Right ventricle myocardium superior (tissue), 1 donor: ENCODE measurements around the gene MTUS2. TPM values are rescaled to one million over a fixed set of nuclear protein-coding genes. Genes with fewer than 3 reads are reported as not detected.

Source experiments
- ATAC-seq: fragments of 200-7000 bp; cut with Tn5 transposase; one replicate; pipeline ENCODE4 v1.9.1; 2020; ENCODE audit warnings: mild to moderate bottlenecking; ENCODE audit not compliant: poor library complexity
- DNase-seq: peaks from one replicate; pipeline ENCODE4 v3.0.0-alpha.2; 2020
- intact Hi-C: fragments of 100-400 bp; cut with DNase I; formaldehyde crosslinking; loops from one replicate; pipeline ENCODE4 v1.11.2; 2022
- total RNA-seq: library from RNA; stranded (reverse); fragmentation: NEBNext Ultra II Directional; extraction: Animal tissue kit (Norgen Biotek cat#: 25700); gene quantifications from one replicate; pipeline ENCODE4 v1.2.1, GENCODE V29; 2021
- donor health status: DM: no; HTN: yes; CAD: no; lungs with severe emphysema.

The MTUS2 gene
- total RNA-seq, 1 donor from 2014 or later: 118 TPM

GRCh38 chr13:29527916-29528315, 707.8 kb downstream of the MTUS2 start:
- intact Hi-C loops: no loop called here
- DNase-seq (no peak), ATAC-seq (no peak)

DNA sequence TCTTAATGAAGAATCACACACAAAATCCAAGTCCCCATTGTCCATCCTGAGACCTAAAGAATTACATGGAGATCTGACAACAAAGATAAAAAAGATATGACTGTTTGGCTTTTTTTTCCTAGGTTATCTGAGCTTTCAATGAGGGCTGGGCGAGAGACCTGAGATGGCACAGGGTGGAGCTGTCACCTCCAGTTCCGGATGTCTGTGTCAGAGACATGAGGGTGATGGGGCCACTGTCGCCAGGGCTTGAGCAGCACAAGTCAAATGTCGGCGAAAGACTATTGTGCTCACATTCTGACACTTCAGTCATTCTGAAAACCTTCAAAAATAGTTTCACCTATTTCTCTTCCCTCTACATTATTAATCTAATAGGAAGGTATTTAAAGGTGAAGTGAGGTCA, 709.6 kb downstream of the MTUS2 start:
- intact Hi-C loops: no loop called here
- no peak for DNase-seq
- ATAC-seq: no peak

- DNase-seq: no peak
- intact Hi-C loops: no loop called here
- no peak for ATAC-seq
Measured at GRCh38 chr13:29530901-29531300, 710.8 kb downstream of the MTUS2 start.

- no peak for ATAC-seq
- no peak for DNase-seq
- intact Hi-C loops: no loop called here
Measured at GRCh38 chr13:29532116-29532515, 712.0 kb downstream of the MTUS2 start.

DNA sequence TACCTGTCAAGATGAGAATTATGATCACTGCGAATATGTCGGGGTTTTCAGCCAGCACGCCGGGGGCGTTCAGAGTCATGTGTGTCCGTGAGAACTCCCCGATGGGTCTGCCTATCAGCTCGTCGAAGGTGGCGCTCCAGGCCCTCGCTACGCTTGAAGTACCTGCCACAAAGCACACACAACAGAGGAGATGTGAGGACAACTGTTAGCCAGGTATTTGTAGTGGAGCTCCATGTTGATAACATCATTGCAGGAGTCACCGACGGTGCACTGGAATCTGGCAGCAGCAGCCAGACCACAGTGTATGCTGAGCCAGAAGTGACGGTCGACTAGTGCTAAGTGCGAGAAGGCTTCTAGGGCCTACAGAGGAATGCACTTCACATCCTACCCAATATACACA, 712.7 kb downstream of the MTUS2 start:
- intact Hi-C loops: no loop called here
- no peak for ATAC-seq
- no peak for DNase-seq

DNA sequence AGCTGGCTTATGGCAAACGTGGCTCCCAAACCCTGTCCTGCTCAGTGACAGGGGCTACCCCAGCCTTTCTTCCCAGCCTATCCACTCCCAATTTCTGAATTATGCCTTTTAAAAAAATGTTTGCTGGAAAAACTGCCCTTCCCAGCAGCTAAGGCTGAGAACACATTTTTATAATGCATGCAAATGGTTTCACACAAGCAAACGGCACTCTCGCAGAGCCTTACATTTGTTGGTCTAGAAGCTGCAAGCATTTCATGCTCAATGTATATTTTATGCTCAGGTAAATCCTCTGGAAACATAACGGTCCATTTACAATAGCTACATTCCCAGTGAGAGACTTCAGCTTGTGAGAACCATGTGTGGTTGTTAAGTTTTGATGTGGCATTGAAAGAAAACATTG, 713.9 kb downstream of the MTUS2 start:
- intact Hi-C loops: no loop called here
- DNase-seq (no peak), ATAC-seq (no peak)

- DNase-seq (no peak), ATAC-seq (no peak)
- intact Hi-C loops: no loop called here
Measured at GRCh38 chr13:29535663-29536655, 715.8 kb downstream of the MTUS2 start.

GRCh38 chr13:29536853-29537252, 716.7 kb downstream of the MTUS2 start:
- intact Hi-C loops: no loop called here
- ATAC-seq (no peak), DNase-seq (no peak)

- intact Hi-C loops: no loop called here
- DNase-seq: no peak
- ATAC-seq: no peak
Measured at GRCh38 chr13:29537736-29538651, 717.9 kb downstream of the MTUS2 start.

DNA sequence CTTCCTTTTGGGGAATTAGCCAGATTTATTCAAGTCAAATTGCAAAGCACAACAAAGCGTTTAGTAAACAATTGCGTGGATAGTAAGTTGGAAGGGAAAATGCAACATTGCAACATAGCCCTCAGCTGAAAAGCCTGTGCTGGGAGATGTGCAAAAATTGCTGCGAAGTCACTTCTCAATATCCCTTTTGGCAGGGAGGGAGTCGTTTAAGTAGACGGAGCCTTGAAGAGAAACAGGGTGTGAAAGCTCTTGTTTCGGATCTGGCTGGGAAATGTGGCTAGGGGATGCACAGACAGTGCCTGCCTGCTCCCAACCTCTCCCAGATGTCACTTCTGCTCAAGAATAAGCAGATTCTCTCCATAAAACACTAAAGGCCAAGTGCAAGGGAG, 718.5 kb downstream of the MTUS2 start:
- ATAC-seq: no peak

DNA sequence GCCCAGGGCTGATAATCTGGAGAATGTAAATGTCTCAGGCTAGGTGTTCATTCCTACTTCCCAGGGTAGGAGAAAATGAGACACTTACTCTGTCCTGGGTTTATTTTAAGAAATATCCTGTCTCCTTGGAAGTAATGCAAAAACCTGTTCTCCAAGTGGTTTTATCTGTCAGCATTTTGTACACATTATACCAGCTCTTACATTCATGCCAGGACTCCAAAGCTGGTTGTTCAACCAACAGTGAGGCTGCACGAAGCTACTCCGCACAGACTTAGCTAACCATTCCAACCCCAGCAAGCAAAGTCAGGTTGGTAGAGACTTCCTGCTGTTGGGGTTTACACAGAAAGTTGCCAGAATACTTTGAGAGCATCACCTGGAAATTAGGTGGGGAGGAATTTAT, 719.7 kb downstream of the MTUS2 start:
- DNase-seq (no peak), ATAC-seq (no peak)
- intact Hi-C loops: no loop called here

More for the DNA sequence above, 718.5 kb downstream of the MTUS2 start:
- no peak for DNase-seq
- intact Hi-C loops: no loop called here

DNA sequence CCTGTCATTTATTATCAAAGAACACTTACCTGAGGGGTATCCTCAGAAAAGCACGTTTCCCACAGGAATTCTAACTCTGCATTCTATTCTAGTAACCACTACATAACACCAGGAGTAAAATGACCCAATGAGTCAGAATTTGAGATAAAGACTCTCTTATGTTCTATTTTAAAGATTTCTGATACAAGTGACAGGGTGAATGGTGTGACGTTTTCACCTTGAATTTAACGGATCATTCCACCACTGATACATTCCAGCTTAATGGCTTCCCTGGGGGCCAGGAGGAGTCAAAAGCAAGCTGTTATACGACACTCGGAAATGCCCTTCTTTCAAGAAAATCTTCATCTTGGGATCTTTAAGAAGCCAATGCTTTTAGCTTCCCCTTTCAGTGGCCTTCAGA, 720.2 kb downstream of the MTUS2 start:
- DNase-seq (no peak), ATAC-seq (no peak)
- intact Hi-C loops: no loop called here

- ATAC-seq (no peak), DNase-seq (no peak)
- intact Hi-C loops: no loop called here
Measured at GRCh38 chr13:29540799-29541198, 720.7 kb downstream of the MTUS2 start.

- DNase-seq: no peak
- intact Hi-C loops: no loop called here
- ATAC-seq: no peak
Measured at GRCh38 chr13:29541400-29541799, 721.3 kb downstream of the MTUS2 start.

- intact Hi-C loops: no loop called here
- ATAC-seq: no peak
- DNase-seq: no peak
Measured at GRCh38 chr13:29542381-29542780, 722.2 kb downstream of the MTUS2 start.

- DNase-seq (no peak), ATAC-seq (no peak)
- intact Hi-C loops: no loop called here
Measured at GRCh38 chr13:29543230-29544215, 723.4 kb downstream of the MTUS2 start.

DNA sequence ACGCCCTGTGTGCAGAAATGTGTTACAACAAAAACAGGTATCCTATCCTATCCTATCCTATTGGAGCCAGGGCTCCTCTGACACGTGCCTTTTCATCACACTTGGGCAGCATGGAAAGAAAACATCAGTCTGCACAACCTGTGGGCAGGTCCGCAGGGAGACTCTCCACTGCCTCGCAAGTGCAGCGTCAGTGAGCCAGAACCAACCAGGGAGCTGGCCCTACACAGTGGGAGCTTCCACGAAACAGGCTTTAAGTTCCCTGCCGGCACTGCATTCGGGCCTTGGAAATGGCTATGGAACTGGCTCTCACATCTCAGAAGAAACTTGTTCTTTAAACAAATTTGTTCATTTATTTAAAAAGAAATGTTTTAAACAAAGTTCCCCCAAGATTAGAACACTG, 725.8 kb downstream of the MTUS2 start:
- intact Hi-C loops: no loop called here
- ATAC-seq (no peak), DNase-seq (no peak)

DNA sequence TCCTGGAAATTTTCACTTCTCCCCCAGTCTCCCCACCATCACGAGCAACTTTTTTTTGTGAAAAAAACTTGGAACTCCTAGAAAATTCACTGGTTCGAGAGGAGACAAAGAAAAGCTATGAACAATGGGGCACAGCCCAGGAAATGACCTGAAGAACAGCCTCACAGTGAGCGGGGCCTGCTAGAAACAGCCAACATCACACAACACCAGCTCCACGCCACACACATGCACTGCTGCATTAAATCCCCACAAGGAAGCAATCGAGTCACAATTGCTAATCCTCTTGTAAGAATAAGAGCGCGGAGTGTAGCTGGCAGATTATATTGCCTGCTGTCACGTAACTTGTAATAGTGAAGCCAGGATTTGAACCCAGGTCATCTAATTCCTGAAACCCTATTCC, 726.5 kb downstream of the MTUS2 start:
- intact Hi-C loops: no loop called here
- no peak for ATAC-seq
- DNase-seq: no peak

DNA sequence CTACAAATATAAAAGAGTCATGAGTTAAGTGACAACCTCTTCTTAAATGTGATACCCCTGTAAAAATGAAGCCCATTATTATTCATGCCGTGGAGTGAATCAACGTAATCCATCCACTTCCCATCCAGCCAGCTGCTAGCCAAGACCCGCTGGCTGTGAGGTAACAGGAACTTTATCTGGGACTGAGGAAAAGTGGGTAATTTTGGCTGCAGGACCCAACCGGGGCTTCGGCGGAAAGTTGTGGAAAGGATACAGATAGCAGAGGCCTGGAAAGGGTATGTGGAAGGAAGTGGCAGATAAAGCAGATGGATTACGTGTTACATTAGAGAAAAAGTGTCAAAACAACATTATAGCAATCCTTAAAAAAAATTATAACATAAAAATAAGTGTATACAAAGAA, 727.0 kb downstream of the MTUS2 start:
- ATAC-seq (no peak), DNase-seq (no peak)

More for the DNA sequence above, 727.0 kb downstream of the MTUS2 start:
- intact Hi-C loops: no loop called here
